WERI-Rb-1 (cell line): ENCODE results near the gene CYB561D2.

Experiments
- DNase-seq: peaks from one replicate; pipeline ENCODE4 v3.0.0-alpha.2; 2020
- H3K27ac ChIP-seq: fragments of 250-450 bp; sonication (Bioruptor Pico); 2 replicates; pipeline ENCODE4 v1.5.1; 2020; ENCODE audit warnings: mild to moderate bottlenecking, moderate library complexity
- H3K27me3 ChIP-seq: fragments of 250-450 bp; sonication (Bioruptor Pico); 2 replicates; pipeline ENCODE4 v1.5.1; 2021; ENCODE audit warnings: mild to moderate bottlenecking, low read depth, moderate library complexity; ENCODE audit not compliant: insufficient read depth, severe bottlenecking
- H3K36me3 ChIP-seq: fragments of 250-450 bp; sonication (Bioruptor Pico); 2 replicates; pipeline ENCODE4 v1.5.1; 2020; ENCODE audit warnings: mild to moderate bottlenecking, moderate library complexity
- H3K4me3 ChIP-seq: 2 replicates; pipeline ENCODE4 v1.5.1; 2011; ENCODE audit warnings: low read depth, mild to moderate bottlenecking, control low read depth, low read length
- H3K9me3 ChIP-seq: fragments of 250-450 bp; sonication (Bioruptor Pico); 2 replicates; pipeline ENCODE4 v1.5.1; 2021; ENCODE audit warnings: mild to moderate bottlenecking, moderate library complexity; ENCODE audit not compliant: severe bottlenecking
- CTCF ChIP-seq: IDR thresholded peaks from 2 replicates; pipeline ENCODE4 v1.5.1; 2011; ENCODE audit warnings: low read depth, mild to moderate bottlenecking, control low read depth, inconsistent platforms, low read length

CYB561D2 gene

GRCh38 chr3:50322386-50323091 lies 28.1 kb upstream of the CYB561D2 start, which contains the start of gene HYAL2:
Gene HYAL2 (minus strand): TSS chr3:50322745. CDS start chr3:50320489, 2,256 bp downstream.
- H3K27ac ChIP-seq = peak within 1 kb of the TSS; percentile 100
- H3K9me3 ChIP-seq = no peaks in the 10 kb centered on the region
- H3K4me3 ChIP-seq = peak within 1 kb of the TSS; percentile 74
- H3K36me3 ChIP-seq = peaks cover 48% of the 10 kb centered on the region
- no peak for DNase-seq
- no peak for TF ChIP-seq CTCF
- H3K27me3 ChIP-seq = no peaks in the 10 kb centered on the region

GRCh38 chr3:50323092-50323600 lies 27.5 kb upstream of the CYB561D2 start:
- DNase-seq = no peak
- H3K36me3 ChIP-seq = peaks cover 46% of the 10 kb centered on the region
- TF ChIP-seq CTCF = no peak
- no peak overlapping the region for H3K27ac ChIP-seq
- H3K4me3 ChIP-seq = no peak overlapping the region
- H3K9me3 ChIP-seq = no peaks in the 10 kb centered on the region
- H3K27me3 ChIP-seq = no peaks in the 10 kb centered on the region

- no peaks in the 10 kb centered on the region for H3K9me3 ChIP-seq
- no peak for TF ChIP-seq CTCF
- no peak overlapping the region for H3K4me3 ChIP-seq
- H3K27ac ChIP-seq = no peak overlapping the region
- DNase-seq = no peak
- peaks cover 41% of the 10 kb centered on the region for H3K36me3 ChIP-seq
- no peaks in the 10 kb centered on the region for H3K27me3 ChIP-seq
Measured at GRCh38 chr3:50323614-50324199, 27.0 kb upstream of the CYB561D2 start.

GRCh38 chr3:50324351-50325112 lies 26.1 kb upstream of the CYB561D2 start:
- H3K4me3 ChIP-seq = no peak overlapping the region
- peaks cover 37% of the 10 kb centered on the region for H3K36me3 ChIP-seq
- no peaks in the 10 kb centered on the region for H3K9me3 ChIP-seq
- peak; percentile 90 for TF ChIP-seq CTCF
- DNase-seq = peak; percentile 88
- no peaks in the 10 kb centered on the region for H3K27me3 ChIP-seq
- no peak overlapping the region for H3K27ac ChIP-seq

- Histone ChIP-seq H3K27me3 (no peaks in the 10 kb centered on the region), H3K27ac (no peak overlapping the region), H3K9me3 (no peaks in the 10 kb centered on the region), H3K4me3 (no peak overlapping the region), H3K36me3 (peaks cover 37% of the 10 kb centered on the region)
- DNase-seq = no peak
- no peak for TF ChIP-seq CTCF
Measured at GRCh38 chr3:50325113-50325480, 25.6 kb upstream of the CYB561D2 start.
